HepG2 (cell line): ENCODE data around the gene RLF. TPM values are rescaled to one million over a fixed set of nuclear protein-coding genes. Genes with fewer than 3 reads are reported as not detected.

ENCODE experiments used
- ATAC-seq: fragments of 200-7000 bp; cut with Tn5 transposase; 3 replicates; pipeline ENCODE4 v1.9.1; 2020; ENCODE audit warnings: mild to moderate bottlenecking, moderate library complexity
- BruUV-seq: library from RNA; stranded (reverse); fragments of 400-500 nt; replicated peaks from 2 replicates; lab custom pipeline; 2021; lab: Mats Ljungman, UMichigan
- CTCF ChIA-PET: fragments of 300-600 bp; formaldehyde crosslinking; extraction: SDS; loops from one replicate; lab custom pipeline; 2021; ENCODE audit warnings: low total read pairs, inconsistent platforms, low intra/inter-chr PET ratio; lab: Yijun Ruan, JAX
- POLR2A ChIA-PET: fragments of 350-600 bp; sonication (Branson Sonifier 250); formaldehyde crosslinking; loops from one replicate; lab custom pipeline; 2020; ENCODE audit warnings: antibody characterized with exemption, inconsistent platforms; lab: Yijun Ruan, JAX
- DNase-seq: peaks from one replicate; pipeline ENCODE4 v3.0.0-alpha.2; 2015; ENCODE audit warnings: low spot score
- FAIRE-seq: peaks from 3 replicates; lab custom pipeline; 2011; peaks lifted over from hg19 to GRCh38; lab: Jason Lieb, UNC
- H2AFZ ChIP-seq: one replicate; pipeline ENCODE4 v1.6.1; 2011; ENCODE audit warnings: low read length, inconsistent platforms
- H3K27ac ChIP-seq: fragments of 300-600 bp; 3 replicates; pipeline ENCODE4 v1.8.0; 2011; ENCODE audit warnings: mixed run types, mild to moderate bottlenecking, mixed read lengths, low read length, inconsistent platforms; ENCODE audit not compliant: insufficient read depth; ENCODE audit errors: extremely low read length
- H3K27me3 ChIP-seq, 2 experiments: fragments of 200-600 bp in 1 of 2; 2 replicates in 1 of 2; 3 replicates in 1 of 2; pipeline versions ENCODE4 v1.6.0 to v1.8.0; 2011; ENCODE audit warnings: low read length in 2 of 2, mild to moderate bottlenecking in 2 of 2, moderate library complexity in 2 of 2, inconsistent platforms in 1 of 2; ENCODE audit not compliant: insufficient read depth in 2 of 2, control insufficient read depth in 1 of 2
- H3K36me3 ChIP-seq, 2 experiments: fragments of 200-600 bp in 1 of 2; replicated peaks in 1 of 2; 2 replicates in 1 of 2; 3 replicates in 1 of 2; pipeline versions ENCODE4 v1.5.1 to v1.8.0; 2011; ENCODE audit warnings: low read length in 2 of 2, inconsistent platforms in 1 of 2; ENCODE audit not compliant: insufficient read depth in 2 of 2, control insufficient read depth in 1 of 2
- H3K4me1 ChIP-seq: 2 replicates; pipeline ENCODE4 v1.5.1; 2012; ENCODE audit warnings: low read length, inconsistent platforms; ENCODE audit not compliant: insufficient read depth
- H3K4me2 ChIP-seq: 2 replicates; pipeline ENCODE4 v1.6.0; 2011; ENCODE audit warnings: low read depth, low read length, inconsistent platforms
- H3K4me3 ChIP-seq, 3 experiments: fragments of 200-600 bp in 1 of 3; sonication (generic), shearing (Covaris generic) in 1 of 3; replicated peaks in 1 of 3; 2 replicates each; pipeline ENCODE4 v1.5.1; 2011 to 2016; ENCODE audit warnings: low read length in 3 of 3, inconsistent platforms in 2 of 3, low read depth in 2 of 3, mild to moderate bottlenecking in 2 of 3, control low read depth in 1 of 3, mixed read lengths in 1 of 3; ENCODE audit not compliant: insufficient read depth in 1 of 3
- H3K79me2 ChIP-seq: one replicate; pipeline ENCODE4 v1.6.1; 2011; ENCODE audit warnings: low read length, inconsistent platforms; ENCODE audit not compliant: insufficient read depth
- H3K9ac ChIP-seq: 2 replicates; pipeline ENCODE4 v1.6.0; 2011; ENCODE audit warnings: mild to moderate bottlenecking, low read depth, low read length, inconsistent platforms; ENCODE audit not compliant: insufficient read depth
- H3K9me3 ChIP-seq: 2 replicates; pipeline ENCODE4 v1.5.1; 2012; ENCODE audit warnings: mild to moderate bottlenecking, low read length
- H4K20me1 ChIP-seq: 2 replicates; pipeline ENCODE4 v1.6.0; 2011; ENCODE audit warnings: inconsistent platforms, mild to moderate bottlenecking, low read length, moderate library complexity; ENCODE audit not compliant: insufficient read depth
- BCLAF1 ChIP-seq: fragments of 450-650 bp; IDR thresholded peaks from 2 replicates; pipeline ENCODE4 v1.6.1; 2017; ENCODE audit warnings: mild to moderate bottlenecking
- CEBPB ChIP-seq: IDR thresholded peaks from 2 replicates; pipeline ENCODE4 v1.6.1; 2011; ENCODE audit warnings: low read depth, low read length, improper control_type of control experiment, borderline replicate concordance
- CREB1 ChIP-seq, 2 experiments: fragments of 450-650 bp in 1 of 2; IDR thresholded peaks; 2 replicates each; pipeline ENCODE4 v1.6.1; 2016 to 2017; ENCODE audit warnings: control low read depth in 1 of 2, mild to moderate bottlenecking in 1 of 2, missing compliant biosample characterization in 1 of 2, missing genetic modification characterization in 1 of 2
- GZF1 ChIP-seq: sonication (generic); formaldehyde crosslinking; IDR thresholded peaks from 2 replicates; pipeline ENCODE4 v1.5.1; 2020; ENCODE audit warnings: mild to moderate bottlenecking, missing genetic modification reagents
- PRPF4 ChIP-seq: fragments of 200-400 bp; formaldehyde crosslinking; IDR thresholded peaks from 2 replicates; pipeline ENCODE4 v1.6.1; 2016; ENCODE audit warnings: low read length, low read depth; ENCODE audit not compliant: poor library complexity, severe bottlenecking
- RELA ChIP-seq: sonication (generic); formaldehyde crosslinking; IDR thresholded peaks from 2 replicates; pipeline ENCODE4 v1.4.0; 2020; ENCODE audit warnings: missing genetic modification reagents
- REST ChIP-seq, 2 experiments: IDR thresholded peaks; 2 replicates each; pipeline ENCODE4 v1.6.1; 2011 to 2012; ENCODE audit warnings: low read length in 2 of 2, borderline replicate concordance in 1 of 2, low read depth in 1 of 2, mild to moderate bottlenecking in 1 of 2, moderate library complexity in 1 of 2
- ZNF274 ChIP-seq: sonication (generic); formaldehyde crosslinking; IDR thresholded peaks from 2 replicates; pipeline ENCODE4 v1.5.1; 2020; ENCODE audit warnings: mild to moderate bottlenecking, missing genetic modification reagents
- ZNF446 ChIP-seq: sonication (generic); formaldehyde crosslinking; IDR thresholded peaks from 2 replicates; pipeline ENCODE4 v1.5.0; 2020; ENCODE audit warnings: mild to moderate bottlenecking, missing genetic modification reagents
- ZNF790 ChIP-seq: sonication (generic); formaldehyde crosslinking; IDR thresholded peaks from 2 replicates; pipeline ENCODE4 v1.8.0; 2022; ENCODE audit warnings: missing genetic modification reagents, mild to moderate bottlenecking, borderline replicate concordance
- ZNF850 ChIP-seq: sonication (generic); formaldehyde crosslinking; conservative IDR thresholded peaks from 2 replicates; pipeline ENCODE4 v1.9.0; 2021; ENCODE audit warnings: mild to moderate bottlenecking, missing genetic modification reagents
- ZSCAN20 ChIP-seq: sonication (generic); formaldehyde crosslinking; IDR thresholded peaks from 2 replicates; pipeline ENCODE4 v1.4.0; 2020; ENCODE audit warnings: missing genetic modification reagents, mild to moderate bottlenecking, borderline replicate concordance
- WGBS: methylation state at CpG from one replicate; pipeline ENCODE4 v1.1.6; 2017; ENCODE audit warnings: low lambda C conversion rate; 5-methylcytosine and 5-hydroxymethylcytosine counted together
- in situ Hi-C: cut with HindIII; loops from 2 replicates; pipeline ENCODE4 v1.10.0; 2017; ENCODE audit warnings: low pct_unique_long_range_greater_than_20kb; ENCODE audit not compliant: extremely low pct_ligation_motif_present
- intact Hi-C: fragments of 100-400 bp; cut with micrococcal nuclease; formaldehyde crosslinking; loops from one replicate; pipeline ENCODE4 v1.10.0; 2022; ENCODE audit not compliant: unreplicated experiment
- polyA plus RNA-seq, 8 experiments: library from polyadenylated mRNA; depleted of rRNA in 3 of 8; stranded (reverse) in 7 of 8; unstranded in 1 of 8; fragments of >200 nt; fragmentation: Illumina TruSeq in 4 of 8; extraction: Trizol in 4 of 8; gene quantifications; 2 replicates each; pipeline versions ENCODE4 v1.2.1 to v1.2.3, GENCODE V29; 2011 to 2016; ENCODE audit warnings: low read depth in 4 of 8, missing spikeins in 1 of 8, mixed read lengths in 1 of 8; ENCODE audit not compliant: insufficient read depth in 1 of 8
- total RNA-seq, 5 experiments: library from RNA; depleted of rRNA; stranded (reverse); fragments of >200 nt; fragmentation: Illumina TruSeq; extraction: Trizol; gene quantifications; 2 replicates each; pipeline ENCODE4 v1.2.3, GENCODE V29; 2016; ENCODE audit warnings: low read depth in 1 of 5

The RLF gene
- total and polyA plus RNA-seq, 2 of the 13 experiments (the other 11 are each of a cell fraction or from before 2014, with no cell fraction given) = 9.0 to 15.7 TPM

GRCh38 chr1:40178200-40178599 lies 17.0 kb downstream of the RLF start (continued):
- no peak for TF ChIP-seq ZNF274 (CRISPR knock-in tag)
- TF ChIP-seq REST (IDR thresholded peaks at IDR 0.05; ENCODE audit: borderline replicate concordance in 1 of 2, low read depth in 1 of 2, low read length in 2 of 2) = no peak
- TF ChIP-seq ZNF446 (CRISPR knock-in tag) = no peak

- H3K36me3 ChIP-seq = no peaks in the 10 kb centered on the region
- POLR2A ChIA-PET = no interaction called here
- DNase-seq (no peak), ATAC-seq (no peak)
- in situ Hi-C loops = no loop called here
- 97% methylated on average over 3 of the region's 3 CpGs for WGBS
- no TSS peak for BruUV-seq
- H3K4me3 ChIP-seq = no peak overlapping the region
- H3K4me1 ChIP-seq = no peaks in the 10 kb centered on the region
- no peak overlapping the region for H3K27ac ChIP-seq
- CTCF ChIA-PET = no interaction called here
- no peaks in the 10 kb centered on the region for H3K9me3 ChIP-seq
- H3K4me2 ChIP-seq = no peak overlapping the region
- TF ChIP-seq ZNF850 (no peak), GZF1 (CRISPR knock-in tag) (peak; percentile 91), CREB1 (IDR thresholded peaks at IDR 0.05) (no peak), CREB1 (CRISPR knock-in tag; IDR thresholded peaks at IDR 0.05) (no peak), RELA (no peak), BCLAF1 (no peak), CEBPB (peak; percentile 12; the same call in 1 of the 2 replicates), ZSCAN20 (CRISPR knock-in tag) (no peak), ZNF790 (CRISPR knock-in tag) (no peak), PRPF4 (no peak)
- TF ChIP-seq, all 625 proteins: peak for 2
- Histone ChIP-seq H3K79me2 (peaks cover 97% of the 10 kb centered on the region), H4K20me1 (peaks cover 91% of the 10 kb centered on the region), H3K9ac (no peak overlapping the region), H3K27me3 (no peaks in the 10 kb centered on the region; a peak in 1 of 5 replicates), H2AFZ (no peak overlapping the region)
- FAIRE-seq = no peak
- intact Hi-C loops = no loop called here
These were observed 18.4 kb downstream of the RLF start for GRCh38 chr1:40179496-40180089.
